ENCODE results near the gene GNPNAT1. TPM values are rescaled to one million over a fixed set of nuclear protein-coding genes. Genes with fewer than 3 reads are reported as not detected.
A peak's percentile ranks its signal among the peaks of the same experiment; 100 is the strongest.
"Not testable (repeated sequence)": the region's sequence is repeated elsewhere in the genome, so short reads cannot be mapped to it uniquely, and the experiment has no call there.

The GNPNAT1 gene
- total RNA-seq, 1 donor from 2014 or later = 7.7 TPM

DNA sequence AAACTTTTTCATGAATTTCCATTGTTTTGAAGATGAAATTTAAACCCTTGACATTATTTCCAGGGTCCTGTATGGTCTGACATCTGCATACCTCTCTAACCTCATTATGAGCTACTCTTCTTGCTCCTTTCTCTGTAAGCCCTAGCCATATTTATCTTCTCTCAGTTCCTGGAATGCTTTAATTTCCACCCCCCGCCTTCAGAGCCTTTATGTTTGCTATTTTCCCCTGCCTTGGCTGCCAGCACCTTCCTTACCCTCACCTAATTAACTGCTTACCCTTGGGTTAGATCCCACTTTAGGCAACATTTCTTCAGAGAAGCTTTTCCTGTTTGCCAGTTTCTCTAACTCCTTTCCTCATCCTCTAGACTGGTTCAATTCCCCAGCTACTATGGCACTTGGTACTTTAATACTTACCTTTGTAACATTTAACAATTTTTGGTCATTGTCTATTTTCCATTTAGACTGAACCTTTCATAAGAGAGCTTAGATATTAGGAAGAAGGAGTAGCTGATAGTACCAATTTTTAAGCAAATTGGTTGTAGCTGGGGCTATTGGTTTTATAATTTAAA, 55.4 kb downstream of the GNPNAT1 start:
- intact Hi-C loops (cut with DNase I) = no loop called here
- DNase-seq (ENCODE audit: low spot score) = no peak

DNA sequence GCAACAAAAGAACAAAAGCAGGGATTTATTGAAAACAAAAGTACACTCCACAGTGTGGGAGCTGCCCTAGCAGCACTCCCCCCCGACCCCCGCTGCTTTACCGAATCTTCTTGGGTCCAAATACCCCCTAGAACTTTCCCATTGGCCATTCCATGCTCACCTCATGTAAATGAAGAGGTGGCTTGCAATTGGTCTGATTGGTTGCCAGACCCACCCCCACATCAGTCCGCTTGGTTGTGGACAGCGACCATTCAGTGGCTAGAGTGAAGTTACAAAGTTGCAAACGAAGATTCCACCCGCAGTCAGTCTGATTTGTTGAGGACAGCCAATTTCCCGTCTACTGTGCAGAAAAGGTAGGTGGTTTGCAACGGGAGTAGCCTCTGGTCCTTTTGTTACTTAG, 57.6 kb downstream of the GNPNAT1 start:
- intact Hi-C loops (cut with DNase I) = loop anchor here (5.0 kb wide), 1 partner anchor 58 kb away; the partner anchor contains the start of gene GNPNAT1
- no peak for DNase-seq (ENCODE audit: low spot score)

GRCh38 chr14:52730709-52731111, 60.7 kb downstream of the GNPNAT1 start:
- intact Hi-C loops (cut with DNase I) = loop anchor here (5.0 kb wide), 1 partner anchor 62 kb away; the partner anchor contains the start of gene GNPNAT1

GRCh38 chr14:52729925-52730708, 61.3 kb downstream of the GNPNAT1 start, which contains the start of gene STYX:
TSS of gene STYX (plus strand) at chr14:52730166. CDS start at chr14:52730475, 309 bp downstream.
- intact Hi-C loops (cut with DNase I) = loop anchor here (2.0 to 5.0 kb wide), 2 partner anchors 23 to 62 kb away; partner anchors contain the start of genes GNPNAT1 and PSMC6
- peak; percentile 100 for DNase-seq (ENCODE audit: low spot score)

More at GRCh38 chr14:52730709-52731111, 60.7 kb downstream of the GNPNAT1 start:
- no peak for DNase-seq (ENCODE audit: low spot score)

DNA sequence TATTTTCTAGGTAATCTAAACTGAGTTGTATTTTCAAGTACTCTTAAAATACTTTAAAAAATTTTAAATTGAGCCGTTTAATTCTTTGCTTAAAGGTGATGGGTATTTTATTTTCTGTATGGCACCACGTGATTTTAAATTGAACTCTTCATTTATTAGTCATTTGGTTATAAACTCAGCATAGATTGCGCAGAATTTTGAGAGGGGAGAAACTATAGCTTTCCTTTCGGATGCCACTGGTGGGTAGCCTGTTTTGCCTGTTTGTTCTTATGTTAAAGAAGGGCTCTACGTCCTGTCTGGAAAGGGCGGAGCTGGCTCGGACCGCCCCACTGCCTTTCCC, 61.9 kb downstream of the GNPNAT1 start:
- intact Hi-C loops (cut with DNase I) = loop anchor here (2.0 kb wide), 1 partner anchor 23 kb away; the partner anchor contains the start of gene PSMC6
- DNase-seq (ENCODE audit: low spot score) = no peak

DNA sequence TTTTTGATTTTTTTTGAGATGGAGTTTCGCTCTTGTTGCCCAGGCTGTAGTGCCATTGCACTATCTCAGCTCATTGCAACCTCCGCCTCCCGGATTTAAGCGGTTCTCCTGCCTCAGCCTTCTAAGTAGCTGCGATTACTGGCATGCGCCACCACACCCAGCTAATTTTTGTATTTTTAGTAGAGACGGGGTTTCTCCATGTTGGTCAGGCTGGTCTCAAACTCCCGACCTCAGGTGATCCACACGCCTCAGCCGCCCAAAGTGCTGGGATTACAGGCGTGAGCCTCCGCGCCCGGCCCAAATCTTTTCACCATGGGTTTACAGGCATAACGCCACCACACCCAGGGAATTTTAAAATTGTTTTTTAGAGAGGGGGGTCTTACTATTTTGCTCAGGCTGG, 62.4 kb downstream of the GNPNAT1 start:
- not testable (repeated sequence) for DNase-seq (ENCODE audit: low spot score)
- intact Hi-C loops (cut with DNase I) = loop anchor here (2.0 kb wide), 1 partner anchor 22 kb away; the partner anchor contains the start of gene PSMC6

DNA sequence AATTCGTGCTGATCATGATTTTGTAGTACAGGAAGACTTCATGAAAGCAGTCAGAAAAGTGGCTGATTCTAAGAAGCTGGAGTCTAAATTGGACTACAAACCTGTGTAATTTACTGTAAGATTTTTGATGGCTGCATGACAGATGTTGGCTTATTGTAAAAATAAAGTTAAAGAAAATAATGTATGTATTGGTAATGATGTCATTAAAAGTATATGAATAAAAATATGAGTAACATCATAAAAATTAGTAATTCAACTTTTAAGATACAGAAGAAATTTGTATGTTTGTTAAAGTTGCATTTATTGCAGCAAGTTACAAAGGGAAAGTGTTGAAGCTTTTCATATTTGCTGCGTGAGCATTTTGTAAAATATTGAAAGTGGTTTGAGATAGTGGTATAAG, 63.9 kb downstream of the GNPNAT1 start:
- intact Hi-C loops (cut with DNase I); DNase-seq (ENCODE audit: low spot score): not testable (repeated sequence)

Other genes starting within 250 kb of the GNPNAT1 start
- 3.4 TPM for gene TXNDC16, start 239.1 kb downstream of the GNPNAT1 start, total RNA-seq
- gene GPR137C, start 238.8 kb downstream of the GNPNAT1 start, total RNA-seq = 1.5 TPM
- gene ERO1A, start 96.0 kb downstream of the GNPNAT1 start, total RNA-seq = 17.1 TPM
- gene PSMC6, start 84.4 kb downstream of the GNPNAT1 start, total RNA-seq = 91.9 TPM
- gene STYX, start 61.4 kb downstream of the GNPNAT1 start, total RNA-seq = 12.2 TPM
- 156 TPM for gene FERMT2, start 159.4 kb upstream of the GNPNAT1 start, total RNA-seq